EL (cell line): ENCODE measurements around the gene GET3.
A peak's percentile ranks its signal among the peaks of the same experiment; 100 is the strongest.
"Not testable (repeated sequence)": the region's sequence is repeated elsewhere in the genome, so short reads cannot be mapped to it uniquely, and the experiment has no call there.

Experiments used
- DNase-seq: peaks from one replicate; pipeline ENCODE4 v3.0.0-alpha.2; 2016

GET3 gene

DNA sequence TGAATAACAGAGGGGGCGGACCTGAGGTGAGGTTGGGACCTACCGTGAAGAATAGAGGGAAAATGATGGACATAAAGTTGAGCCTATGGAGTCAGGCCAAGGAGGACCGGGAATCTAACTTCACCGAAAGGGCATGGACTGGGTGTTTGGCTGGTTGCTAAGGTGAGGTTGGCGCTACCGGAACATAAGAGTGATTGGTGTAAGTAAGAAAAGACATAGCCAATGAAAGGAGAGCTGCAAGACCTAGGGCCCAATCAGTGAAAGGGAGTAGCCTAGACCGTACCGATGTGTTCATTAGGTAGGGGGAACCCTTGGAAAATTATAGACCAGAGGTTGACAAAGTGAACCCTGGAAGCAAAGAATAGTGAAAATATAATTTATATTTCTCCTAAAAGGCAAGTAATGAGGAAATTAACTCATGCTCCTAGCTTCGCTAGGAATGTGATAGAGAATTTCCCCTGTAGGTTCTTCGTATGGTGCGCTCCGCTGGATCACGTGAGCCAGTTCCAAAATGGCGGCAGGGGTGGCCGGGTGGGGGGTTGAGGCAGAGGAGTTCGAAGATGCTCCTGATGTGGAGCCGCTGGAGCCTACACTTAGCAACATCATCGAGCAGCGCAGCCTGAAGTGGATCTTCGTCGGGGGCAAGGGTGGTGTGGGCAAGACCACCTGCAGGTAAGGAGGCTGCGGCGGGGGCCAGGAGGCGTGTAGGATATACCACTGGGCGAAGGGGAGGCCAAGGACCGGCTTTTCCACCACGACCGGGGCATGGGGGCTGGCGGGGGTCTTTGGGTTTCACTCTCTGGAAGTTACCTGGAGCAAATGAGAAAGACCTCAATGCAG is at the start of gene GET3:
Gene GET3 (plus strand): TSS at position 503 of the 840 bp plus-strand sequence. CDS start 9 bp downstream, at position 512.
- DNase-seq: peak; percentile 100

DNA sequence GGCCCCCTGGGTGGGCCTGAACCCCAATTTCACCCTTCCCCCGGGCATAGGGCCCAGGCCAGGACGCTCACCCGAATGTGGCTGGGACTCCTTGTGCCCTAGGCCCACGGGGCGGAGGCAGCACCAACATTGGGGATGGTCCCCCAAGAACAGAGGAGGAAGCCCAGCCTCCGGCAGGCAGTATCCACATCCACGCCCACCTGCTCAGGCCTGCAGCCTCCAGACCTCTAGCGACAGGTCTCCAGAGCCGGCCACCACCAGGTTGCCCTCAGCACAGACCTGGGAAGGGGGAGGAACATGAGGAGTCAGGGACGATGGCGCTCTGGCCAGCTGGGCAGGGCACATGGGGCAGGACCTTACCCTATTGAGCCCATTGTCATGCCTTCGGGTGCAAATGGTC is 48.3 kb upstream of the GET3 start:
- DNase-seq: no peak

DNA sequence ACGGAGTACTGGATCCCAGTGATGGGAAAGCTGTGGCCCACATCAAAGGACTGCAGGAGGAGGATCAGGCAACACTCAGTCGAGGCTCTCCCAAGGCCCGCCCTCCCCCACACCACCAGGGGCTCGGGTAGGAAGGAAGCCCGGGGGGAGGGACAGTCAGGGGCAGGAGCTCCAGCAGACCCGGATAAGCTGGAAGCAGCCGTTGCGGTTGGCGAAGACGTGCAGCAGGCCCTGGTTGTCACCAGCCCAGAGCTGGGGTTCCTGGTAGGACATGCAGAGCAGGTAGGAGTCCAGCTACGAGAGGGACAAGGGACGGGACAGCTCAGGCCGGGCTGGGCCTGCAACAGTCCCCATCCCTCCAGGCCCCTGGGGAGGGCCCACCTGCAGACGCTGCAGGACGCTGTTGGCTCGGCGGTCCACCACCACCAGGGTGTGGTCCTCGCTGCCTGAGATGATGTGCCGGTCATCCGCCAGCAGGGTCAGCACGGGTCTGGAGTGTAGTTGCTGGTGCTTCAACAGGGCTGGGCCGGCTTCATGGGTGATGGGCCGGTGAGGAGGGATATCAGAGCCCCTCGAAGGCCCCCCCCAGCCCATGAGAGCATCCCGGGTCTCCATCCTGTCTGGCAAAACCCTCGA is 47.6 kb upstream of the GET3 start:
- no peak for DNase-seq

DNA sequence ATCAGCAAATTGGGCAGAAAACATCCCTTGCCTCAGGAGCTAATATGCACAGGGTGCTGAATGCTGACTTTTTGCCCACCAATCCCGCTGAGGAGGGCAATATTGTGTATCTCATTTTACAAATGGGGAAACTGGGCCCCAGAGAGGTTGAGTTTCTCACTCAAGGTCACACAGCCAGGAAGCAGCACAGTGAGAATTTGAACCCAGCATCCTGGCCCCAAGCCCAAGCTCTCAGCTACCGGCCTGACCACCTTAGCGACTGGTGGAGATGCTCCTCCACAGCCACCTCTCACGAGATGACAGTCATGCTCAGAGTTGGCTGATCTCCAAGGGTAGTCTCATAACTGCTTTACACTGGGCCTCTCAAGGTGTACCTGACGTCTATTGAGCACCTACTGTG is 44.3 kb upstream of the GET3 start:
- DNase-seq: no peak

DNA sequence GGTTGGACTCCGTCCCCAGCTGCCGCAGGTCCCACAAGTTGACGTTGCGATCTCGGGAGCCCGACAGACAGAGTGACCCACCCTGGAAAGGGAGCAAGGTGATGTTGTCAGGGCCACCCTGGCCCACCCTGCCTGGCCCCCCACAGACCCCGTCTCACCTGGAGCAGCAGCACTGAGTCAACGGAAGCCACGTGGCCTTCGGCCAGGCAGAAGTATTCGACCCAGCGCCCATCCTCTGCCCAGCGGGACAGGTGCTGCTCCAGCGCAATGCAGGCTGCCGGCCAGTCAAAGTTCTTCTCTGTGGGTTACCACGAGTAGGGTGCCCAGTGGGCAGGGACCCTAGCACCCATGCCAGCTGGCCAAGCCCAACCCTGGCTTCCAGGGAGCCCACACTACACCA is 42.7 kb upstream of the GET3 start:
- no peak for DNase-seq

DNA sequence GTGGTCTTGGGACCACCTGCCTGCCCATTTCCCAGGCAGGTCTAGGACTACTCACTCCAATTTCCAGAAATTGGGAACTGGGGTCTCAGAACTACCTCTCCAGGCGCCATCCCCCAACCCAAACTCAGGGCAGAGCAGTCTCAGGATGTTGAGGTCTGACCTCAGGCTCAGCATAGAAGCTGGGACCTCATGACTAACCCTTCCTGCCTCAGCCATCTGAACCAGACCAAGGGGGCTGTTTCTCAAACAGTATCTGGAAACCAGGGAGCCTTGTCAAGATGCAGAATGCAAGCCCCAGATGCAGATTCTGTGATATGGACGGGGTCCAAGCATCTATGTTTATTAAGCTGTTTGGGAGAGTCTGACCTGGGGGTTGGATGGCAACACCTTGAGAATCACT is 42.2 kb upstream of the GET3 start:
- DNase-seq: no peak

DNA sequence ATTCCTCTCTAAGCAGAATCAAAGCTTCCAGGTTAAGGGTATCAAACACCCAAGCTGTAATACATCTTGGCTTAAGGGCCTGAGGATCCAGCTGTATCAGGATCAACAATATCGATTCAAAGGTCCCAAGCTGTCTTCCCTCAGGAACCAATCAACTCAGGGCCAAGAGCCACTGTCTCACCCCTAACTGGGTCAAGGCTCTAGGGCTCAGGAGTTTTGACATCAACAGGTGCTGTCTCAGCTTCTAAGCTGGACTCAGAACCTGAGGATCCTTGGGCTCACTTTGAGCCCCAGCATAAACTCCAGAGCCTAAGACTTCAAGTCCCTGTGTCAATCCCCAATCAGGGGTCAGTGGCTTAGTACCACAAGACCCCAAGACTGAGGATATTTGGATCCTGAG is 41.8 kb upstream of the GET3 start:
- no peak for DNase-seq

DNA sequence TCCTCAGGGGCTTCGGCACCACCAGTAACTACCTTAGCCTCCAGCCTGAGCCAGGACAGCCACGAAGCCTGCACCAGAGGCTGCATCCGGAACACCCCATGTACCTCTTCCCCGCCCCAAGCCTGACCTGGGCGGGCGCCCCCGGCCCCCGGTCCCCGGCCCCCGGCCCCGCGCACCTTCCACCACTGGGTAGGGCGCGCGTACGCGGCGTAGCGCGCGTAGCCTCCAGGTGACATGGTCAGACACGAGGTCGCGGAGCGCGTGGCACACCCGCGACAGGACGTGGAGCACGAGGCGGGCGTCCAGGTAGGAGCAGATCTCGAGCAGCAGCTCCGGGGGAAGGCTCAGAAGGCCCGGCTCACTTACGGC is 41.3 kb upstream of the GET3 start:
- DNase-seq: no peak

DNA sequence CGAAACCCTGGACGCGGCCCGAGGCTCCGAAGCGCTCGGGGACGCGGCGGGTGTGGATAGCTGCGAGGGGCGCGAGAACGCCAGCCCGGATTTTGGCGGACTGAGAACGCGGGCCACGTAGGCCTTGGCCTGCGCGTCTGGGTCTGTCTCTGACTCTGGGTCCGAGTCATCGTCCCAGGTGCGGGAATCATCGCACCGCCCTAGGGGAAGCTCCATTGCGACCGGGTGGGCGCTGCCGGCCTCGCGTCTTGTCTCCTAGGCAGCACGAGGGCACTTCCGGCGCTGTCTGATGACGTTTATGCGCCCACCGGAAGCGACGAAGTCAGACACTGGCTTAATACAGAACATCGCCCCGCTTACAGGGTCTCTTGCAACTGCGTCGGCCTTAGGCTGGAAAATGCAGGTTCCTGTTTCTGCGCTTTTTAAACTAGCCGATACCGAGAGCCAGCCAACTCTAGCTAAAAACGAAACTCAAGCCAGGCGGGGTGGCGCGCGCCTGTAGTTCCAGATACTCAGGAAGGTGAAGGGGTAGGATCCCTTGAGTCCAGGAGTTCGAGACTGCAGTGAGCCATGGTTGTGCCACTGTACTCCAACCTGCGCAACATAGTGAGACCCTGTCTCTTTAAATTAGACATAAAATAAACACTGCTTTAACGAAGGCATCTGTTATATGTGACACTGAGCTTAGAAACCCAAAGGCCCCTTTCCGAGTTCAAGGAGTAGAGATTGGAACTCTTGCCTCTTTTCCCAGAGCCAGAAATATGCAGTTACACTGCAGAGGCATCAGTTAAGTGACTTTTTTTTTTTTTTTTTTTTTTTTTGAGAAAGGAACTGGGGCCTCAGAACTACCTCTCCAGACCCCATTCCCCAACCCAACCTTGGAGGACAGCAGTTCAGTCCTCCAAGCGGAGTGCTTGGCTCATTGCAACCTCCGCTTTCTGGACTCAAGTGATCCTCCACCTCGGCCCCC is 40.6 kb upstream of the GET3 start, which contains the start of gene FBXW9:
Gene FBXW9 (minus strand): TSS at position 266 of the 970 bp plus-strand sequence. CDS start 50 bp downstream, at position 216.
- DNase-seq: peak; percentile 94

DNA sequence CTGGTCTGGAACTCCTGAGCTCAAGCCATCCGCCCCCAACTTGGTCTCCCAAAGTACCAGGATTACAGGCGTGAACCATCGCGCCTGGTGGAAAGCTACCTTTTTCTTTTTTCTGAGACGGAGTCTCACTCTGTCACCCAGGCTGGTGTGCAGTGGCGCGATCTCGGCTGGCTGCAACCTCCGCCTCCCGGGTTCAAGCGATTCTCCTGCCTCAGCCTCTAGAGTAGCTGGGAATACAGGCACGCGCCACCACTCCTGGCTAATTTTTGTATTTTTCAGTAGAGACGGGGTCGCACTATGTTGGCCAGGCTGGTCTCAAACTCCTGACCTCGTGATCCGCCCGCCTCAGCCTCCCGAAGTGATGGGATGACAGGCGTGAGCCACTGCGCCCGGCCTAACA is 39.9 kb upstream of the GET3 start:
- DNase-seq: not testable (repeated sequence)

DNA sequence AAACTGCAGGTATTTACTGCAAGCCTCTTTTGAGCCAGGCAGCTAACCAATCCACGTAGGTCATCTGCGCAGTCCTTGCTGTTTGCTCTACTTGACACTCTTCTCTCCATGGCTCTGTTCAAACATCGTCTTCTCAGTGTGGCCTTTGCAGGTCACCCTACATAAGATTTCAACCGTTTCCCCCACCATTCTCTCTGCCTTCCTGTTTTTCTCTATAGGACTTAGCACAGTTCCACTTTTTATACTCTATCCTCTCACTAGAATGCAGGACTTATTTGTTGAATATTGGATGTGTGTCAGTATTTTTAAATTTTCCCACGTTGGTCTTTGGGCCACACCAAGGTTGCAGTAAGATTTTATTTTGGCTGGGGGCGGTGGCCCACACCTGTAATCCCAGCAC is 39.2 kb upstream of the GET3 start:
- no peak for DNase-seq

DNA sequence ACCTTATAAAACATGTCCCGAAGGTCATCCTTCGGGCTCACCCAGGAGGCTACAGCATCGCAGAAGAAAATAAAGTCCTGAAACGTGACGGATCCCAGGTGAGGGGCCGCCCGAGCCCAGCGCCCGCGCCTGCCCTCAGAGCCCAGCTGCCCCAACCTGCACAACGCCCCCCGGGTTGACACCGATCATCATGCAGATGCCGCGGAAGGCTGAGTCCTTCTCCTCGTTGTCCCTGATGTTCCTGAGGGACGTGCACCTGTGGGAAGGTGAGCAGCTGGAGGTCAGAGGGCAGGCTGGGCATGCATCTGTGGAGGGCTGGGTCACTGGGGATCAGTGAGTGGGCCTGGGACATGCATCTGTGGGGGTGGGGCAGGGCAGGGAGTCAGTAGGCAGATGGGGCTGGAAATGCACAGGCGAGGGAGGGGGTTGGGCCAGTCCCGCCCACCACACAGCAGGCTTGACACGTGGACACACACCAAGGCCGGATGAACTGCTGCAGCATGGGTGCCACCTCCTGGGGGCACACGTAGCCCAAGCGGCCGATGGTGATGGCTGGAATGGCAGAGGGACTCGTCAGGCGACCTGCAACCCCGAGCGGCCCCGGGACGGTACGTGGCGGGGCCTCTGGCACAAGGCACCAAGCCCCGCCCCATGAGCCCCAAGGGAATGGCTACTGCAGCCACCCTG is 35.6 kb upstream of the GET3 start:
- DNase-seq: no peak

DNA sequence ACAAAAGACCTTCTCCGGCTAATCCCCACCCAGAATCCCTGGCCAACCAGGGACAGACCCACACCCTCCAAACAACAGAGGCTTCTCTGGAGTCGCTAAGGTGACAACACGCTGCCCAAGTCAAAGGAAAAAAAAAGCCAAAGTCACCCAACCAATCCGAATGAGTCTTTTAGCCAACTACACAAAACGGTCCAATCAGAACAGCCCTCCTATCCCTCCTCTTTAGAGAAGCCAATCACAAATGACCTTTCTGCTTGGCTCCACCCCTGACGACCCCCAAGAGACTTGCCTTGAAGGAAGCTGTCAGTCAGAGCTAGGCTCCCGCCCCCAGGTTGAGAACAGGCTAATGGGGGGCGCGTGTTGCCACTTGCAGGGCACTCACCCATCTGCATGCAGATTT is 34.3 kb upstream of the GET3 start:
- DNase-seq: peak; percentile 39

DNA sequence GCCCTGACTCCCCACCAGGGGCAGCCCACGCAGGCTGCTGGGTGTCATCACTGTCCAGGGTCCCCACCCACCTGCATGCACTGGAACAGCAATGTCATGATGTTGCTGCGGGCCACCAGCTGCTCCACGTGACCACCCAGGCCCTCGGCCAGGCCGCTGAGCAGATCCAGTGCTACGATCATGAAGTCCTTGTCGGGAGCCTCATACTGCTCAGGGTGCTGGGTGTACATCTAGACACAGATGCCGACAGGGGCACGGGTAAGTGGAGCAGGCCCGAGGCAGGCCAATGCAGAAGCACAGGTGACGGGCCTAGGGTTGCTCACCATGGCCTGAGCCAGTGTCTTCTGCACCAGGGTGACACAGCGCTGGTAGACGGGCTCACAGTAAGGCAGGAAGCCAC is 32.1 kb upstream of the GET3 start:
- no peak for DNase-seq

DNA sequence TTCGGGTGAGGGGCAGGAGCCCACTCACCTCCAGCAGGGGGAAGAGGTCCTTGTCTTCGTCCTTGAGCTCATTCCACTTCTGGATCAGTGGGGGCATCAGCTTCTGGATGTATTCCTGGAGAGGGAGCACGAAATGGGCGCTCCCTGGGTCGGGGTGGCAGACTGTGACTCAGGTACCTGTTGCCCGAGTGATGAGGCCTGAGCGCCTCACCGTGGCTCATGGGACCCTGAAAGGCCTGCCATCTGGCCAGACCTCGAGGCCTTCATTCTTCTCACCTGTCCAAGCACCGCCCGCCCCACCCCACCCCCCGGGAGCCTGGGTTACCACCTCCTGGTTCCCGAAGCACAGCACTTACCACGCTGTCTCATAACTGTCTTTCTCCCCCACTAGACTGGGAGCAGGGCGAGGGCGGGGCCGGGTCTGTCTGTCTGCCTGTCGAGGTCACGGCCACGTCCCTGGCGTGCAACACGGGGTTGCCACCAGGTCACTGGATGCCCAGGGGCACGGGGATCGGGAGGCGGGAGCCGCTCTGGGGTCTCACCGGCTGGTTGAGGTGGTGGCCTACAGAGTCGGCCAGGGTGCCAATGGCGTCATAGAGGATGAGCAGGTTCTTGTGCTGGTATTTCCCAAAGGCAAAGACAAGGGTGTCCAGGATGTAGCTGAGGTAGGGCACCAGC is 31.5 kb upstream of the GET3 start:
- DNase-seq: no peak

DNA sequence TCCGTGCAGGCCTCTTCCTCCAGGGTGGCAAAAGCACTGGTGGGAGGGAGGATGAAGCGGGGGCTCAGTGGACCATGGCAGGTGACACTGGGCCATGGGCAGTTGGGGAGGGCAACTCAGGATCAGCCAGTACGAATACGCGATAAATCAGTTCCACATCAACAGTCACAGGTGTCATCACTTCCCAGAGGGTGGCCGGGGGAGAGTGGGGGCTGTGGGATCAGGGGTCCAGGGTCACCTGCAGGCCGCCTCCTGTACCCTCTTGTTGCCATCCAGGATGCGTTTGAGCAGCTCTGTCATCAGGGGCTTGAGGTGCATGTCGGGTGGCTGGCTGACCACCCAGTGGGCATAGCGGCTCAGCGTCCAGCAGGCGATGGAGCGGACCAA is 31.0 kb upstream of the GET3 start:
- DNase-seq: no peak

DNA sequence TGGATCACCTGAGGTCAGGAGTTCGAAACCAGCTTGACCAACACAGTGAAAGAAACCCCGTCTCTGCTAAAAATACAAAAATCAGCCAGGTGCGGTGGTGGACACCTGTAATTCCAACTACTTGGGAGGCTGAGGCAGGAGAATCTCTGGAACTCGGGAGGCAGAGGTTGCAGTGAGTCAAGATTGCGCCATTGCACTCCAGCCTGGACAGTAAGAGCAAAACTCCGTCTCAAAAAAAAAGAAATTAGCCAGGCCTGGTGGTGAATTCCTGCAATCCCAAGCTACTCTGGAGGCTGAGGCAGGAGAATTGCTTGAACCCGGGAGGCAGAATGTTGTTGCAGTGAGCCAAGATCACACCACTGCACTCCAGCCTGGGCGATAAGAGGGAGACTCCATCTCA is 28.7 kb upstream of the GET3 start:
- DNase-seq: no peak

DNA sequence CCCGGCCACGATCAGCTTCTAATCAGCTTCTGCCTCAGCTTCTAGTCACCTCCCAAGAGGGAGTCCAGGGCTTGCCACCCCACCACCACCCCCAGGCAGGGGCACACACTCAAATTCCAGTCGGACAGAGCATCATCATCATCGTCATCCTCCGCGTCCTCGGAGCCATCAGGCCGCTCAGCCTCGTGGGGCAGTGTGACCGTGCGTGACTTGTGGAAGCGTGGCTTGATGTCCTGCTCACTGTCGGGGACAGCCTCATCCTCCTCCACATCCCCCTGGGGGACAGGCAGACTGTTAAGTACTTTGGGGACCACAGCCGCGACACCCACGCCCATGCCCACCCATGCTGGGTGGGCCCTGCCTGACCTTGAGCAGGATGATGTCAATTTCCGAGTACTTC is 26.1 kb upstream of the GET3 start:
- no peak for DNase-seq

DNA sequence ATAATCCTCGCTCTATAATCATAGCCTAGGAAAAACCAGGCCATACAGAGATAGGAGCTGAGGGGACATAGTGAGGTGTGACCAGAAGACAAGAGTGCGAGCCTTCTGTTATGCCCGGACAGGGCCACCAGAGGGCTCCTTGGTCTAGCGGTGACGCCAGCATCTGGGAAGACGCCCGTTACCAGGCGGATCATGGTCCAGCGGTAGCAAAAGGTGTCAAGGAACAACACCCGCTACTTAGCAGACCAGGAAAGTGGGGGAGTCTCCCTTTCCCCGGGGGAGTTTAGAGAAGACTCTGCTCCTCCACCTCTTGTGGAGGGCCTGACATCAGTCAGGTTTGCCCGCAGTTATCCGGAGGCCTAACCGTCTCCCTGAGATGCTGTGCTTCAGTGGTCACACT is 25.2 kb upstream of the GET3 start:
- not testable (repeated sequence) for DNase-seq

DNA sequence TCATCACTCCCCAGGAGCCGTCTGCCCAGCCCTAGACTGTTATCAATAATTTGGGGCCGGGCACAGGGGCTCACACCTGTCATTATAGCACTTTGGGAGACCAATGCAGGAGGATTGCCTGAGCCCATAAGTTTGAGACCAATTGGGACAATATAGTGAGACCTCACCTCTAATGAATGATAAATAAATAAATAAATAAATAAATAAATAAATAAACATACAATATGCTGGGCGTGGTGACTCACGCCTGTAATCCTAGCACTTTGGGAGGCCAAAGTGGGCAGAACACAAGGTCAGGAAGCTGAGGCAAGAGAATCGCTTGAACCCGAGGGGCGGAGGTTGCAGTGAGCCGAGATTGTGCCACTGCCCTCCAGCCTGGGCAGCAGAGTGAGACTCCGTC is 24.0 kb upstream of the GET3 start:
- not testable (repeated sequence) for DNase-seq

DNA sequence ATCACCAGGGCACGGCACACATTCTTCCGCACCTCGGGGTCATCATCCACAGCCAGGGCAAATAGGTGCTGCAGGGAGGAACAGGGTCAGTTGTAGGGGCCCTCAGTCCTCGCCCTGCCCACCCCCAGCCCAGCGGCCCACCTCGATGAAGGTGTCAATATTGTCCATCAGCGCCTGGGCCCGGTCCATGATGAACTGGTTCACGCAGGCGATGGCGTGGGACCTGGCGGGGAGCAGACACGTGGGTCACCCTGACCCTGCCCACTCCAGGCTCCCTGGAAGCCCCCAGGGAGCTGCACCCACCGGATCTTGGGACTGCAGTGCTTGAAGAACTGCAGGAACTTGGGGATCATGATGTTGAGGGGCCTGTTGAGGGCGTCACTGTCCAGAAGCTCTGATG is 22.2 kb upstream of the GET3 start:
- no peak for DNase-seq

DNA sequence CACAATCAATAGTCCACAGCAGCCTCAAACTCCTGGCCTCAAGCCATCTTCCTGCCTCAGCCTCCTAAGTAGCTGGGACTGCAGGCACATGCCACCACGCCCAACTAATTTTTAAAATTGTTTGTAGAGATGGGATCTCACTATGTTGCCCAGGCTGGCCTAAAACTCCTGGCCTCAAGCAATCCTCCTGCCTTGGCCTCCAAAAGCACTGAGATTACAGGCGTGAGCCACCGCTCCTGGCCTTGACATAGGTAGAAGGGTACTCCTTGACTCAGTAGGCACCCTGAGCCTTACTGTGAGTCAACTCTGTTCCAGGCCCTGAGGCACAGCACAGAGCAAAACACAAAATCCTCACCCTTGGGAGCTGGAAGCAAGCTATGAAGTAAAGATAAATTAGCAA is 21.4 kb upstream of the GET3 start:
- no peak for DNase-seq
